ENCODE measurements around the gene RASSF1. TPM values are rescaled to one million over a fixed set of nuclear protein-coding genes. Genes with fewer than 3 reads are reported as not detected.

RASSF1 gene
- total and polyA plus RNA-seq, 9 donors: 12.5 to 32.6 (median 25.5) TPM

GRCh38 chr3:50334339-50335075 is 6.1 kb downstream of the RASSF1 start:
- 55 to 67% (median 61%) methylated on average over 5 of the region's 5 CpGs for WGBS, 3 donors
- TF ChIP-seq POLR2A (IDR thresholded peaks at IDR 0.05): no peak
- no peak for TF ChIP-seq EP300 (IDR thresholded peaks at IDR 0.05)
- TF ChIP-seq CTCF (IDR thresholded peaks at IDR 0.05): no peak
- Histone ChIP-seq H3K4me3 (no peak overlapping the region), H3K9me3 (no peaks in the 10 kb centered on the region), H3K36me3 (no peaks in the 10 kb centered on the region), H3K27me3 (no peaks in the 10 kb centered on the region), H3K27ac (peak overlapping the region in 1 of 2 donors; percentile 39), H3K4me1 (ENCODE audit: insufficient read depth) (peaks cover 7% of the 10 kb centered on the region)
- intact Hi-C loops (cut with DNase I): no loop called here
- DNase-seq: no peak

GRCh38 chr3:50333744-50334328 is 6.8 kb downstream of the RASSF1 start:
- no peak overlapping the region for H3K4me3 ChIP-seq
- peaks cover 6% of the 10 kb centered on the region for H3K4me1 ChIP-seq (ENCODE audit: insufficient read depth)
- WGBS, 3 donors: 58 to 62% (median 60%) methylated on average over 12 of the region's 12 CpGs
- no peaks in the 10 kb centered on the region for H3K9me3 ChIP-seq
- H3K27ac ChIP-seq: peak overlapping the region in 1 of 2 donors; percentile 39
- intact Hi-C loops (cut with DNase I): no loop called here
- no peak for TF ChIP-seq CTCF (IDR thresholded peaks at IDR 0.05)
- TF ChIP-seq EP300 (IDR thresholded peaks at IDR 0.05): no peak
- no peak for TF ChIP-seq POLR2A (IDR thresholded peaks at IDR 0.05)
- no peaks in the 10 kb centered on the region for H3K27me3 ChIP-seq
- no peak for DNase-seq
- no peaks in the 10 kb centered on the region for H3K36me3 ChIP-seq

- Histone ChIP-seq H3K4me3 (no peak overlapping the region), H3K4me1 (ENCODE audit: insufficient read depth) (peaks cover 10% of the 10 kb centered on the region), H3K36me3 (no peaks in the 10 kb centered on the region), H3K27me3 (no peaks in the 10 kb centered on the region), H3K27ac (no peak overlapping the region), H3K9me3 (no peaks in the 10 kb centered on the region)
- DNase-seq: no peak
- TF ChIP-seq POLR2A (IDR thresholded peaks at IDR 0.05) (no peak), CTCF (IDR thresholded peaks at IDR 0.05) (no peak), EP300 (IDR thresholded peaks at IDR 0.05) (no peak)
- 94 to 95% (median 94%) methylated on average over 19 of the region's 19 CpGs for WGBS, 3 donors
- intact Hi-C loops (cut with DNase I): no loop called here
Observed at GRCh38 chr3:50331364-50331907, 9.2 kb downstream of the RASSF1 start.

- no peak for DNase-seq
- Histone ChIP-seq H3K4me3 (no peak overlapping the region), H3K4me1 (ENCODE audit: insufficient read depth) (peaks cover 8% of the 10 kb centered on the region), H3K27ac (no peak overlapping the region), H3K9me3 (no peaks in the 10 kb centered on the region), H3K36me3 (no peaks in the 10 kb centered on the region), H3K27me3 (no peaks in the 10 kb centered on the region)
- 83 to 88% (median 86%) methylated on average over 10 of the region's 10 CpGs for WGBS, 3 donors
- TF ChIP-seq CTCF (IDR thresholded peaks at IDR 0.05) (no peak), EP300 (IDR thresholded peaks at IDR 0.05) (no peak), POLR2A (IDR thresholded peaks at IDR 0.05) (no peak)
- intact Hi-C loops (cut with DNase I): no loop called here
Observed at GRCh38 chr3:50330330-50330729, 10.3 kb downstream of the RASSF1 start.

Data from ovary (tissue), 9 donors.